Vagina (tissue), 2 donors: ENCODE results near the gene RSU1.

ENCODE experiments used
- POLR2A ChIP-seq, 2 donors: fragments of 450-650 bp; IDR thresholded peaks; one replicate each; pipeline ENCODE4 v1.6.1; 2017; ENCODE audit warnings: antibody characterized with exemption in 2 of 2, mild to moderate bottlenecking in 2 of 2, moderate library complexity in 2 of 2
- TF ChIP-seq, protein P1 (sequence below), 3 experiments: fragments of 450-650 bp in 2 of 3; fragments of 200-600 bp in 1 of 3; sonication (generic) in 1 of 3; IDR thresholded peaks; one replicate each; pipeline ENCODE4 v1.5.1; 2017 to 2019; ENCODE audit warnings: antibody characterized with exemption in 3 of 3, mild to moderate bottlenecking in 2 of 3, moderate library complexity in 2 of 3

DNA sequence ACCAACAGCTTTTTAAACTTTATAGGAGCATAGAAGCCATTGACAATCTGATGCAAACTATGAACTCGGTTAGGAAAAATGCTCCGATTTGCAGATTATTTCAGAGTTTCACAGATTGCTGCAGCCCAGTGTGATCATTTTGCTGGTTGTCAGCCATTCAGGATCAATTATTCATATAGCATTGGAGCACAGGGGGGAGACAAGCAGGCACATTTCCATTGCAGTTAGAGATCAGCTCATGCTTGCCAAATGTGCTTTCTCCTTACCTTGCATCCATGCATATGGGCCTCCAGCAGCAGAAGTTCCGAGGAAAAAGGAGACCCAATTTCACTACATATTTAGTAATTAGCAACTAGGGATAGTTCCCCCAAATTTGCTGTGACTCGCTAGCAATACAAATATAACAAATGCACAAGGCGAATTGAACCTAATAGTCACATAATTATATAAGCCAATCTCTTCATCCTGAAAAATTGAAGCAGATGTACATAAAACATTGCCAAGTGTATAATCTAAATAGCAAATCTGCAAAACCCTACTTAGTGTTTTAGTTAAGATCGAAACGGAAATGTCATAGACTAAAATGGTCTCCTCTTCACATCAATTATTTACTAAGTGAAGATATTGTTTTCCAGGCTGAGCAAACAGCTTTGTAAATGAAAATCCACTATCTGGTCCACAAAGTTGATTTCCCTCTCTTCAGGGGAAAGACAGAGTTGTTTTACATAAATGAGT lies 49.5 kb upstream of the RSU1 start:
- TF ChIP-seq, protein P1, sequence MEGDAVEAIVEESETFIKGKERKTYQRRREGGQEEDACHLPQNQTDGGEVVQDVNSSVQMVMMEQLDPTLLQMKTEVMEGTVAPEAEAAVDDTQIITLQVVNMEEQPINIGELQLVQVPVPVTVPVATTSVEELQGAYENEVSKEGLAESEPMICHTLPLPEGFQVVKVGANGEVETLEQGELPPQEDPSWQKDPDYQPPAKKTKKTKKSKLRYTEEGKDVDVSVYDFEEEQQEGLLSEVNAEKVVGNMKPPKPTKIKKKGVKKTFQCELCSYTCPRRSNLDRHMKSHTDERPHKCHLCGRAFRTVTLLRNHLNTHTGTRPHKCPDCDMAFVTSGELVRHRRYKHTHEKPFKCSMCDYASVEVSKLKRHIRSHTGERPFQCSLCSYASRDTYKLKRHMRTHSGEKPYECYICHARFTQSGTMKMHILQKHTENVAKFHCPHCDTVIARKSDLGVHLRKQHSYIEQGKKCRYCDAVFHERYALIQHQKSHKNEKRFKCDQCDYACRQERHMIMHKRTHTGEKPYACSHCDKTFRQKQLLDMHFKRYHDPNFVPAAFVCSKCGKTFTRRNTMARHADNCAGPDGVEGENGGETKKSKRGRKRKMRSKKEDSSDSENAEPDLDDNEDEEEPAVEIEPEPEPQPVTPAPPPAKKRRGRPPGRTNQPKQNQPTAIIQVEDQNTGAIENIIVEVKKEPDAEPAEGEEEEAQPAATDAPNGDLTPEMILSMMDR (IDR thresholded peaks at IDR 0.05), result no peak
- TF ChIP-seq POLR2A (IDR thresholded peaks at IDR 0.05), result no peak
